ENCODE data around the gene TAF12. TPM values are rescaled to one million over a fixed set of nuclear protein-coding genes. Genes with fewer than 3 reads are reported as not detected.
"Not testable (repeated sequence)": the region's sequence is repeated elsewhere in the genome, so short reads cannot be mapped to it uniquely, and the experiment has no call there.

The TAF12 gene
- total RNA-seq, 1 donor from 2014 or later = 27.4 TPM

- DNase-seq (peak; percentile 86), ATAC-seq (ENCODE audit: poor library complexity) (peak; percentile 89)
- intact Hi-C loops (cut with DNase I) = no loop called here
These were observed 5.8 kb upstream of the TAF12 start, which contains the start of gene RNU11 for GRCh38 chr1:28648474-28649198. Gene RNU11, plus strand, starts transcription at chr1:28648600.

GRCh38 chr1:28648008-28648473 lies 5.2 kb upstream of the TAF12 start:
- ATAC-seq (ENCODE audit: poor library complexity) = peak; percentile 96
- DNase-seq = peak; percentile 93
- intact Hi-C loops (cut with DNase I) = no loop called here

DNA sequence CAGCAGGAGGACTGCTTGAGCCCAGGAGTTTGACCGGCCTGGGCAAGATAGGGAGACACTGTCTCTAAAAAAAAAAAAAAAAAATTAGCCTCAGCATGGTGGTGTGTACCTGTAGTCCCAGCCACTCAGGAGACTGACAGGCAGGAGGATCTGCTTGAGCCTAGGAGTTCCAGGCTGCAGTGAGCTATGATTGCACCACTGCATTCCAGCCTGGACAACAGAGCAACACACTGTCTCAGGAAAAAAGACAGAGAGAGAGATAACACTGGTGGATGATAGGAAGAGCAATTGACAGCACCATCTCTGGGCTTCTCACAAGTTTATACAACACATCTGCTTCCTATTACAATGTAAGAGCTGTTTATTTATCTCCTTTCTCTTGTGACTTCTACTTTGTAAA lies 3.2 kb upstream of the TAF12 start:
- intact Hi-C loops (cut with DNase I) = no loop called here
- DNase-seq = no peak
- ATAC-seq (ENCODE audit: poor library complexity) = no peak

GRCh38 chr1:28645406-28645805 lies 2.5 kb upstream of the TAF12 start:
- intact Hi-C loops (cut with DNase I) = not testable (repeated sequence)

DNA sequence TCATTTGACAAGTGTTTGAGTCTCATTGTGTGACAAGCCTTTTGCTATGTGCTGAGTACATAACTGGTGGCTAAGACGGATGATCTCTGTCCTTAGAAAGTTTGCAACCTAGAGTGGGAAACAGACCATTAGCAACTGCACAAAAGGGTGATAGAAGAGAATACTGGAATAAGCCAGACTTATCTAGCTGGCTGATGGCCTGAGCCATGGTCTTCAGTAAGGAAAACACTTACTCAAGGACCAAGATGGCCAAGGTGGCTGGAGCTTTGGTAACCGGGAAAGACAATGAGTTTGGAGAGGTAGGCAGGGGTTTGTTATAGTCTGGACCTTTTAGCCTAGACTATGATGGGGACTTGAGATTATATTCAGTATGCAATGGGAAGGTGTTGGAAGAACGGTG lies 1.6 kb upstream of the TAF12 start:
- DNase-seq (no peak), ATAC-seq (ENCODE audit: poor library complexity) (no peak)
- intact Hi-C loops (cut with DNase I) = loop anchor here (5.0 kb wide), 1 partner anchor 93 kb away; the partner anchor contains the start of gene YTHDF2

More at GRCh38 chr1:28645406-28645805, 2.5 kb upstream of the TAF12 start:
- not testable (repeated sequence) for DNase-seq; ATAC-seq (ENCODE audit: poor library complexity)

GRCh38 chr1:28642056-28642846 lies 616 bp downstream of the TAF12 start:
- DNase-seq = no peak
- intact Hi-C loops (cut with DNase I) = loop anchor here (5.0 kb wide), 1 partner anchor 95 kb away; the partner anchor contains the start of gene YTHDF2
- ATAC-seq (ENCODE audit: poor library complexity) = peak; percentile 41

DNA sequence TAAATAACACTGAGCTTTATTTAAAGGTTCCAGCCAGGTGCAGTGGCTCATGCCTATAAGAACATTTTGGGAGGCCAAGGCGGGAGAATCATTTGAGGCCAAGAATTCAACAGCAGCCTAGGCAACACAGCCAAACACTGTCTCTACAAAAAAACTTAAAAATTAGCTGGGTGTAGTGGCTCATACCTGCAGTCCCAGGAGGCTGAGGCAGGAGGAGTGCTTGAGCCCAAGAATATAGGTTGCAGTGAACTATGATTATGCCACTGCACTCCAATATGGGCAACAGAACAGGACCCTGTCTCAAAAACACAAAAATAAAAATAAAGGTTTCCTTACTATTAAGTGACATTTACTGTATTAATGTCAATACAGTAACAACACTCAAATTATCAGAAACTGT lies 2.1 kb downstream of the TAF12 start:
- no peak for ATAC-seq (ENCODE audit: poor library complexity)
- intact Hi-C loops (cut with DNase I) = loop anchor here (5.0 kb wide), 1 partner anchor 97 kb away; the partner anchor contains the start of gene YTHDF2
- DNase-seq = no peak

- DNase-seq = no peak
- ATAC-seq (ENCODE audit: poor library complexity) = no peak
- intact Hi-C loops (cut with DNase I) = no loop called here
These were observed 10.3 kb downstream of the TAF12 start for GRCh38 chr1:28632560-28632959.

- no peak for DNase-seq
- intact Hi-C loops (cut with DNase I) = no loop called here
- ATAC-seq (ENCODE audit: poor library complexity) = no peak
These were observed 11.2 kb downstream of the TAF12 start for GRCh38 chr1:28631713-28632112.

DNA sequence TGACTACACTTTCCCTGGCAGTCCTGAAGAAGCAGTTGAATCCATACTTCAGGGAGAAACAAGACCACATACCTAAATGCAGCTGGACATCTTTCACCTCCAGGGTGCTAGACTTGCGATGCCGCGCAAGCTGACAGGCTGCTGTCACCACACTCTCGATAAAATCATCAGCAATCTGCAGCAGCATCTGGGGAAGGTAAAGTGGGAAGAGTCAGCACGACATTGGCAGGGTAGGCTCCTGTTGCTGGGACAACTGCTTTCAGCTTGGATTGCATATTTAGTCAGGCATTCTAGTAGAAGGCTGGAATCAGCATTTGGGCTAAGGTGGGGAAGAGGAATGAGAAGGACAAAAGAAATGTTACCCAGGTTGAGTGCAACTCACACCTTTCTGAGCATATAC lies 29.7 kb downstream of the TAF12 start:
- no peak for DNase-seq
- no peak for ATAC-seq (ENCODE audit: poor library complexity)
- intact Hi-C loops (cut with DNase I) = no loop called here

GRCh38 chr1:28606771-28607170 lies 36.1 kb downstream of the TAF12 start:
- intact Hi-C loops (cut with DNase I) = loop anchor here (10.0 kb wide), 1 partner anchor 92 kb away; no protein-coding TSS in a partner anchor
- DNase-seq = no peak
- no peak for ATAC-seq (ENCODE audit: poor library complexity)

DNA sequence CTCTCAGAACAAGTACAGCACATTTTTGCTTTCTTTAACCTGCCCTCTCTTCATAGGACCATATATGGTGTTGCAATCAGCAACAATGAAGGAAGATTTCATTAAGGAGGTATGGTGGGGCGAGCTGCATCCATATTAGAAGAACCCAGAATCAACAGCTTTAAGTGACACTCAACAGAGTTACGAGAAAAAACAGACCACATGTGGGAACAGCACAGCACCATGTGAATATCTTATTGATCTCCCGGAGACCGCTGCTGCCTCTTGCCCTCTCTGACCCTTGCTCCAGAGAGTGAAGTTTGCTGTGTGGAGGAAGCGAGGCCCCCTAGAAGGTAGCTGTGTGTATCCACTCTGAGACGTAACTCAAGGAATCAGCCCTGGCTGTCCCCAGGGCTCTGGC lies 37.9 kb downstream of the TAF12 start:
- intact Hi-C loops (cut with DNase I) = loop anchor here (10.0 kb wide), 1 partner anchor 90 kb away; no protein-coding TSS in a partner anchor
- ATAC-seq (ENCODE audit: poor library complexity) = no peak
- no peak for DNase-seq

DNA sequence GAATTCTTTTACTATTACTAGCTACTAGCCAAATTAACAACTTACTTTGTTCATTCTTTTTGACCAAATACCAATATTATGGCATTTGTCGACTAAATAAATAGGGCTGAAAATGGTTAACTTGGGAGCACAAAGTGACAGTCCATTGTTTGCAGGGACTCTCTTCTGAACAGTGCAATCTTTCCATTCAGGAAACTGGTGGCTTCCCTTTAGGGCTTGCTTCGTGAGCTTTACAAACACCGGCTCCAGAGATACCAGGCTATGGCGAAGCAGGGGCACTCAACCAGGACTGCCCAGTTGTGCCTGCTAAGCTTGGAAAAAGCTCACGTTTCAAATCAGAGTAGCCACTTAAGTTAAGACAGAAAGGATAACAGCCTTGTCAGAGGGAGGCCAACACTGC lies 38.5 kb downstream of the TAF12 start:
- ATAC-seq (ENCODE audit: poor library complexity) (no peak), DNase-seq (no peak)
- intact Hi-C loops (cut with DNase I) = loop anchor here (10.0 kb wide), 1 partner anchor 90 kb away; no protein-coding TSS in a partner anchor

GRCh38 chr1:28602536-28603439 lies 40.1 kb downstream of the TAF12 start:
- intact Hi-C loops (cut with DNase I) = loop anchor here (10.0 kb wide), 1 partner anchor 88 kb away; no protein-coding TSS in a partner anchor
- ATAC-seq (ENCODE audit: poor library complexity) (peak; percentile 82), DNase-seq (peak; percentile 48)

DNA sequence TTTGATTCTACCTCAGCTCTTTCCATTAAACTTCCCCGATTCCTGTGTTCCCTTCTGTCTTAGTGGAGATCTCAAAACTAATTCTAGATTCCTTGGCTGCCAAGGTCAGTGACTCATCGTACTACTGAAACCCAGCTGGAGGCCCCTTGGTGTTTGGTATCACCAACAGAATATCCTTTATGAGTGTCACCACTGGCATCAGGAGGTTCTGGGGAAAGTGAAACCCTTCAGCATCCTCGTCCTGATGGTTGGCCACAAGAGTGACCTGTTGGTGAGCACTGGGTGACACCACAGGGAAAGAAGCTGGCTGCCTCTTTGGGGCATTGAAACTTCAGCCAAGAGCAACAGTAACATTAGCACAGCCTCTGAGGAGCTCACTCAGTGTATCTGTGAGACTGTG lies 41.2 kb downstream of the TAF12 start:
- no peak for DNase-seq
- intact Hi-C loops (cut with DNase I) = loop anchor here (10.0 kb wide), 1 partner anchor 87 kb away; no protein-coding TSS in a partner anchor
- peak; percentile 29 for ATAC-seq (ENCODE audit: poor library complexity)

DNA sequence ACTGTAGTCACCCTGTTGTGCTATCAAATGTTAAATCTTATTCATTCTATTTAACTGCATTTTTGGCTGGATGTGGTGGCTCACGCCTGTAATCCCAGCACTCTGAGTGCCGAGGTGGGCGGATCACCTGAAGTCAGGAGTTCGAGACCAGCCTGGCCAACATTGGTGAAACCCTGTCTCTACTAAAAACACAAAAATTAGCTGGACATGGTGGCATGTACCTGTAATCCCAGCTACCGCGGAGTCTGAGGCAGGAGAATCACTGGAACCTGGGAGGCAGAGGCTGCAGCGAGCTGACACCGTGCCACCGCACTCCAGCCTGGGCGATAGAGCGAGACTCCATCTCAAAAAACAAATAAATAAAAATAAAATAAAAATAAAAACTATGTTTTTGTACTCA lies 46.6 kb downstream of the TAF12 start:
- DNase-seq; intact Hi-C loops (cut with DNase I); ATAC-seq (ENCODE audit: poor library complexity): not testable (repeated sequence)

DNA sequence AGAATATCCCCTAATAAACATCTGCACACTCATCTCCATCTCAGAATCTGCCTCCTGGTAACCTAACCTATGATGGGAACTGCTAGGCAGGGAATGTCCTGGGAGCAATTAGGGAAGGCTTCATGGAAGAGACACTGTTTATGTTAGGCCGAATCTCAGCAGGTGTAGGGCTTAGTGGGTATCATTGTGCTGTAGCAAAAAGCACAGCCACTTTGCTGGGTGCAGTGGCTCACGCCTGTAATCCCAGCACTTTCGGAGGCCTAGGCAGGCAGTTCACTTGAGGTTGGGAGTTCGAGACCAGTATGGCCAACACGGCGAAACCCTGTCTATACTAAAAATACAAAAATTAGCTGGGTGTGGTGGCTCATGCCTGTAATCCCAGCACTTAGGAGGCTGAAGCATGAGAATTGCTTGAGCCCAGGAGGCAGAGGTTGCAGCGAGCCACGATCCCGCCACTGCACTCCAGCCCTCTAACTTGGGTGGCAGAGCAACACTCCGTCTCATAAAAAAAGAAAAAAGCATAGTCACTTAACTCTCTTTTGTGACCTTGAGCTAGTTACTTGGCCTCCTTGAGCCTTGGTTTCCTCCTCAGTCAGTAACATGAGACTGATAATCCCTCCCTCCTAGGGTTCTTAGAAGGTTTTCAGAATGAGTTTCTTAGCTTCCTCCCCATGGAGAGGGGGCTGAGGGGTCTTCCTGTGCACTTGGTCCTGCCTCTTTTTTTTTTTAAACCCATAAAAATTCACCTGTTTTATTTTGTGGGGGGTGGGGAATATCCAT lies 47.3 kb downstream of the TAF12 start:
- ATAC-seq (ENCODE audit: poor library complexity) (no peak), DNase-seq (no peak)
- intact Hi-C loops (cut with DNase I) = no loop called here

All from Right ventricle myocardium superior (tissue), 1 donor.